GM18505 (cell line): ENCODE measurements around the gene RAP1GAP2.

Source experiments
- ATAC-seq: cut with Tn5 transposase; IDR thresholded peaks from one replicate; pipeline ENCODE4 v1.9.1; 2021; ENCODE audit not compliant: unreplicated experiment
- POLR2A ChIP-seq: IDR thresholded peaks from 4 replicates; pipeline ENCODE4 v1.6.1; 2011; ENCODE audit warnings: borderline replicate concordance; ENCODE audit not compliant: insufficient read depth, insufficient read length; ENCODE audit errors: extremely low read depth

The RAP1GAP2 gene

DNA sequence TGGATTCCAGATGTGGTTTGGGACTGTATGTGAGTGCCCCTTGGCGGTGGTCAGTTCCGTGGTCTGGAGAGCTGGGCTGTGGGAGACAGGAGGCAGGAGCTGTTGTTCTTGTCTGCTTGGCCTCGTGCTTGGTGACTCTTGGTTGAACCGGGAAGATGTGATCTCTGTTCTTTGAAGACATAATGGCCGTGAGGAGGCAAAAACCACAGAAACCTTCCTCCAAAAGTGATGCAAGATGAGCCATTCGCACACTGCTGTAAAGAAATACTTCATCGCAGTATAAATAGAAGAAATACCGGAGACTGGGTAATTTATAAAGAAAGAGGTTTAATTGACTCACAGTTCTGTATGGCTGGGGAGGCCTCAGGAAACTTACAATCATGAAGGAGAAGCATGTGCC lies 128.8 kb downstream of the RAP1GAP2 start:
- ATAC-seq: no peak
- TF ChIP-seq POLR2A: no peak

DNA sequence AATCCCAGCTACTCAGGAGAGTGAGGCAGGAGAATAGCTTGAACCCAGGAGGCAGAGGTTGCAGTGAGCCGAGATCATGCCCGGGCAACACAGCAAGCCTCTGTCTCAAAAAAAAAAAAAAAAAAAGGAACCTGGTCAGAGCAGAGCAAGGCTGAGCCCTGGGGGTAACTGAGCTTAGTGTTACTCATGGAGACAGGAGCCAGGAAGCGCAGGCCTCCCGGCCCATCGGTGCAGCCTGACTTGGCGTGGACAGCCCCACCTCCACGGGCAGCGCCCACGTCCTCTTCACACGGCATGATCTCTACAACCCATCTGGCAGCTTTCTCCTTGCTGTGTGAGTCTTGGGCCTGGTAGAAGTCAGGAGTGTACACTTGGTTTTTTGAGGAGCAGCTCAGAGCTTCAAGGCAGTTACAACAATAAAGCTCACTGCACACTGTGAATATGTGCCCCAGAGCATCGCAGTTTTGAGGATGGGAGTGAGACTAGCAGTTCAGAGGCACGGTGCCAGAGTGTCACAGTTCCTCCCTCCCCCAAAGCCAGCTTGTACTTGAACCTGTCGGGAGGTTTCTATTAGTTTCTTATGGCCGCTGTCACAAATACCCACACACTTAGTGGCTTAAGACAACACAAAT lies 129.9 kb downstream of the RAP1GAP2 start:
- TF ChIP-seq POLR2A: no peak
- ATAC-seq: no peak

DNA sequence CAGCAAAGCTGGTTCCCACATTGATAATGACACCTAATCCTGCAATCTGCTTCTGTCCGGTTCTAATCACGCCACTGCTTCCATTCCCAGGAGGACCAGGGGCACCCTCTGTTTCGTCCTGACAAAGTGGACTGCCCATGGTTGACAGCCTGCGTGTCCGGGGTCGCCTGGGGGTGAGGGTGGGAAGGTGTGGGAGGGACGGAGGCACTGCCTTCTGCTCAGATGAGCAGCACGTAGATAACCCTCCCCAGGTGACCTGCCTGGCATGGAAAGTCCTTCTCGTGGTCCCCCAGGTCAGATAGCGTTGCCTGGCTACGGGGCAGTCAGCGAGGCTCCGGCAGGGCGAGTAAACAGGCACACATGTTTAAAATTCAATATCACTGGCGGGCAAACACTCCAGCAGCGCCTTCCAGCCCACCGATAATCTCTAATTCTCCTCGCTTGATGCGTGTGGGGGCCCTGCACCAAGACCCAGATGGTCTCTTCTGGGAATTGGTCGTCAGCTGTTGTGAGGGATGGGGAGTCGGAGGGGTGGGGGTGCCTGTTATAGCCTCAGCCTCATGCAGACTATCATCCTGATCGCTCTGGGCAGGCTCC lies 132.2 kb downstream of the RAP1GAP2 start:
- ATAC-seq: no peak
- no peak for TF ChIP-seq POLR2A

DNA sequence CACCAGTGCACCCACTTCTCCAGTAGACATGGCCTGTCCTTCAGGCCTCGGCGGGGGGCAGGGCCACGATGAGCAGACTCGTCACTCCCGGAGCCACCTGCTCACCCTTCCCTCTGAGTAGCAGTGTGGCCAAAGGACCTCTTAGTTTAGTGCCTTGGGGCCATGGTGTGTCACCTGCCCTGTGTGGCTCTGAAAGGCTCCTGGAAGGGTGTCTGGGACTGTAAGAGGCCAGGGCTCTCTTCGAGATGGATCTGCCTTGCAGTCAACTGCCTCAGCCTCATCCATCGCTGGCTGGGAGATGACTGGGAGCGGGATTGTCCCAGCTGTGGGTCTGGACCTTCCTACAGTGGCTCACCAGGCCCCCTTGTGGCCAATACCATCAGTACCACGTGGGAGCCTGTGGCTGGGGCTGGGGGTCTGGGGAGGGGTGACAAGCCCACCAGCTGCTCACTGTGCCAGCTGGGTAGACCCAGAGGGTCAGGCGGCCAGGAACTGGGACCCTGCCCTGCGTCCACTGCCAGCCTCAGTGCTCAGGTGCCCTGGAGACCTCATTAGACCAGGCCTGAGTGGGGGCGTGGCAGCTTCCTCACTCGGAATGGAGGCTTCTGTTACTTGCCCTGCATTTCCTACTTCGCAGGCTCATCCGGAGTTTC lies 133.8 kb downstream of the RAP1GAP2 start:
- no peak for TF ChIP-seq POLR2A
- no peak for ATAC-seq

DNA sequence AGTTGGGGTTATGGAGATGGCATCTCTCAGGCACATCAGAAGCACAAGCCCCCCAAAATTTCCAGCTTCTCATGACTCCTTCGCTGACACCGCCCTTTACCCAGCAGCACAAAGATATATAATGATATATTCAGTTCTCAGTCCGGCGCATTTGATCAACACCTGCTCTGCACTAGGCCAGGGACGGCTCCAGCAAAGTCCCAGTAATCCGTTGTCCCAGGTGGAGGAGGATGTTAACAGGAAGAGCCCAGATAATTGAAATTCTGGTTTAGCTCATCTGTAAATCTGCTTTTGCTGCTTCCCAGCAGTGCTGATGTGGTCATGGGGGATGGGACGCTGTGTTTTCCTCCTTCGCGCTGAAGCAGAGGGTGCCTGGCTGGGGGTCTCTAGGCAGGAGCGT lies 135.6 kb downstream of the RAP1GAP2 start:
- no peak for ATAC-seq
- no peak for TF ChIP-seq POLR2A

DNA sequence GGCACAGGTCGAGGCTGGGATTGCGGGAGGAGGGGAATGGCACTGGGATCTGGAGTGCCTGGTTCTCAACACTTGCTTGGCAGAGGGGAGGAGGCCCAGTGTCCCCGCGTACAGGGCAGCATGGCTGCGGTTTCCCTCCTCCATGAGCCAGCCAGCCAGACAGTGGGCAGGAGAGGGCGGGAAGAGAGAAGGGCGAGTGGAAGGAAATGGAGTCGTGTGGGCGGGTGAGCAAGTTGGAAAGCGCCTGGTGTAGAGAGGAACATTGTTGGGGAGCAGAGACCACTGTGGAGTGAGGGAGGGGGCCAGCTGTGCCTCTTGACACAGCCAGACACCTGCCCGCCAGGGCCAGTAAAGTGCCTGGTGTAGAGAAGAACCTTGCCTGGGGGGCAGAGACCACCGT lies 136.7 kb downstream of the RAP1GAP2 start:
- no peak for ATAC-seq
- TF ChIP-seq POLR2A: no peak

DNA sequence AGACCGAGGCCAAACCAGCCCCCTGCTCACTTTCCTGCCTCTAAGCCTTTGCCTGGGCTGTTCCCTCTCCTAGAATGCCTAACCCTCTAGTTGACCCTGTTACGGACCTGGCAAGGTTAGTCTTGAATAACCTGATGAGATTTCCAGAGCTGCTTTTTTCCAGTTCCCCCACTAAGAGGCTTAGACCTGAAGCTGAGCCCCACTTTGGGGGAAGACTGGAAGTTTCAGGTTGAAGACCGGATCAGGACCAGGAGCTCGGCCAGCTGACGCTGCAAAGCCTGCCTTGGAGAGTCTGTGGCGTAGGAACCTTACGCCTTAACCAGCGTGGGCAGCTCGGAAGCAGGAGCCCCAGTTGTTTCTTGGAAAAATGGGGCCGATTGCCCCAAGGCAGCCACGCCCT lies 137.4 kb downstream of the RAP1GAP2 start:
- no peak for TF ChIP-seq POLR2A
- ATAC-seq: no peak

DNA sequence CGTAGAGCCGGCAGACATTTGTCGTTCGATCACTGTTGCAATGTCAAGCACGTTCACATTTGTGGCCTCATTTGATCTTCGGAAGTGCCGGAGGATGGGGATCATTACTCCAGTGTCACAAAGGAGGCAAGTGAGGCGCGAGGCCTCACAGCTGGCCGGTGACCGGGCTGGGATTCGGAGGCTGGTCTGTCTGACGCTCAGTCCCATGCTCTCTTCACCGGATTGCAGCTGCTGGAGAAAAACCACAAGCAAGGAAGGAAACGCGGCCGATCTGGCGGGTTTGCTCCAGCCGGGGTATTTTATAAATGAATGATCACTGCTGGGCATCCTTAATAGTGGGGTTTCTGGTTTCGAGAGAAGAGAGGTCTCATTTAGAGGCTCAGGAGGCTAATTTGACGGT lies 139.4 kb downstream of the RAP1GAP2 start:
- no peak for TF ChIP-seq POLR2A
- no peak for ATAC-seq

DNA sequence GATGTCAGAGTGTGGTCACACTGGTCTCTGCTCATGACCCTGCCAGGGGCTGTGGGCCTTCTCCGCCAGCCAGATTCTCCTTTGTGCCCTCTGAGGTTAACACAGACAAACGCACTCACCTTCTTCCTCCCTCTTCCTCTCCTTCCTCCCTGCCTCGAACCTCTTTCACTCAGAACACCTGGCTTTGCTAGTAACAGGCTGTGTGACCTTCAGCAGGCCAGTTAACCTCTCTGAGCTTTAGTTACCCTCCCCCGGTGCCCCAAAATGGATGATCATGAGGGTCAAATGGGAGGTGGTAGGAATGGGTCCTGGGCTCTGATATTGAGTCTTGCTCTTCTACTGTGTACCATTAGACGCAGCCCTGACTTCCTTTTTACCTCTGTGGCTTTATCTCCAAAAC lies 140.1 kb downstream of the RAP1GAP2 start:
- no peak for ATAC-seq
- no peak for TF ChIP-seq POLR2A

DNA sequence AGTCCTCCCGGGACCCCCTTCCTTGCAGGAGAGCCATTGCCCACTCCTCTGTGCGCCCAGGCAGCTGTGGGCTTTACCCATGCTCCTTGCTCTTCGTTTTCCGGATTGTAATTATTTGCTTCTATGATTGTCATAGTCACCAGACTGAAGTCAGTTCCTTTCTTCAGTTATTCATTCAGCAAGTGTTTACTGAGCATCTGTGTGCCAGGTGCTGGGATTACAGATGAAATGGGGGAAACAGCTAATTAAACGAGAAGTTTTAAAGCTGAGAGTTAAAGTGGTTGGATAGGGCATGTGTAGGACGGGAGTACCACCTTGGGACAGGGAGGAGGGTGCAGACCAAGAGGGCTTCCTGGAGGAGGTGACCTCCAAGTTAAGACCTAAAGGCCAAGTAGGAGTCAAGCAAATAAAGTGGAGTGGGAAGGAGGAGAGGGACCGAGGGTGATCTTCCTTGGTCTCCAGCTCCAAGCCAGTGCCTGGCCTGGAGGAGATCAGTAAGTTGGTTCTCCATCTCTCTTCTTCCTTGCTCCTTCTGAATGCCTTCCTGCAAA lies 140.6 kb downstream of the RAP1GAP2 start:
- ATAC-seq: no peak

DNA sequence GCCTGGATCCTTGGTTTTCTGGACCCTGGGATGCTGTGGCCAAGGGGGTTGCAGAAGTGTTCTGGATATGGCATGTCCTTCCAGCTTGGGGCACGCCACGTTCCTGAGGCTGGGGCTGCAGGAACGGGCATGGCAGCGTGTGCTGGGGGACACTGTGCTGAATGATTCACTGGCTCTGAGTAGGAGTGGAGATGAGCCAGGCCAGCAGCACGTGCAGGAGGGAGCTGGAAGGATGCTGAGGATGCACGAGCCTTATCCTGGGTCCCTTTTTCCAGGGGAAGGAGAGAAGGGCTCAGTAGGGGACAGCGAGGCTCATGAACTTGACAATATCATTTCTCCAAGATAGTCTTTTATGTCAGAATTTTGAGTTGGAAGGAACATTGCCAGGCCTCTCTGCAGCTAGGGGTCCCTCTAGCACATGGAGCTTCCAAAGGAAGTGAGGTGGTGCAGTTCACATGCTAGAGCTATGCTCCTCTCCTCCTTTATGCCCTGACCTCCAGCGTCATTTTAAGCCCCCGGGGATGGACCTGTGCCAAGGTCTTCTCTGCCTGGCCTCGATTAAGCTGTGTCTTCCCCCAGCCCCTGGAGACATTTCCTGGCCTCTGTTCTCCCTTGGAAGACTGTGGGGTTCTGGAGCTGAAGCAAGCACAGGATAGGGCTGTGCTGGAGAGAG lies 141.2 kb downstream of the RAP1GAP2 start:
- TF ChIP-seq POLR2A: no peak
- no peak for ATAC-seq

More for the DNA sequence above, 140.6 kb downstream of the RAP1GAP2 start:
- TF ChIP-seq POLR2A: no peak

DNA sequence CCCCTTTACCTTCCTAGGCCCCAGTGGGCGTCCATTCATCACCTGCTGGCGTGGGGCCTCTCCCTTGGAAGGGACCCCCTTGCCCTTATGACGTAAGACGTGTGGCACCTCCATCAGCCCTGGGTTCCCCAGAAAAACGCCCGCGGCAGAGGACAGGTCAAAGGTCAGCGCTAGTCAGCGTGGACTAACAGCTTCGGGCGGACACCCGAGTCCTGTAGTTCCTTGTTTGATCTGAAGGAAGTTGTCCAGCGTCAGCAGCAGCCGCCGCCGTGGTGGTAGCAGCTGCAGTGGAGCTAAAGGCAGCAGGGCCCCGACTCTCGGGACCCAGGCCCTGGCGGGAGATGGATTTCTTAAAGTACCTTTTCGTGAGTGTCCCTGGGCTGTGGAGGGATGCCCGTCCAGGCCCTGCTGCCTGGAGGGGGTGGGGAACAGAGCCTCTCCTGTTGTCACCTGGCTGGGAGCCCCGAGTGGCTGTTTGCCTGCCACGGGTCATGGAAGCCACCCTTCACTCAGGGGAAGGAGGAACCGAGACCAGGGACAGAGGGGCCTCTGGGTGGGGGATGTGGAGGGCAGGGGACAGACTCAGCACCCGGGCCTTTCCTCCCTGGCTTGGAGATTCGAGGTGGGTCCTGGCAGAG lies 143.6 kb downstream of the RAP1GAP2 start:
- no peak for ATAC-seq
- no peak for TF ChIP-seq POLR2A

DNA sequence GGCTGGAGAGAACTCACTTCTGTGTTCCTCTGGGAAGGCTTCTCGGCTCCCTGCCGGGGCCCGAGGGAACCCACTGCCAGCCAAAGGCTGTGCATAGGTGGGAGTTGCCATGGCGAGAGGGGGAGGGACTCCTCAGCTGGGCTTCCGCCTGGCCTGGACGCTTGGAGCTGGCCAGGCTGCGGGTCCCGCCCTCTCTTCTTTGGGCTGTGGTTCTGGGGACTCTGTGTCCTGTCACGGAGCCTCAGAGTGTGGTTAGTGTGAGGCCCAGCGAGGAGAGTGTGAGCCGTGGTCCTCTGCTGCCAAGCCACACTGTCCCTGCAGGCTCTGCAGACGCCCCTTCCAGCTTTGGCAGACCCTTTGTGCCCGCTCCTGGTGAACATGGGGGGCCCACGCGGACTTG lies 144.1 kb downstream of the RAP1GAP2 start:
- ATAC-seq: no peak
- no peak for TF ChIP-seq POLR2A
